HG02642 (cell line): ENCODE results near the gene CPNE1.
"Not testable (repeated sequence)": the region's sequence is repeated elsewhere in the genome, so short reads cannot be mapped to it uniquely, and the experiment has no call there.

ENCODE experiments used
- ATAC-seq: cut with Tn5 transposase; IDR thresholded peaks from one replicate; pipeline ENCODE4 v1.9.1; 2021; ENCODE audit warnings: mild to moderate bottlenecking; ENCODE audit not compliant: unreplicated experiment, poor library complexity

CPNE1 gene

DNA sequence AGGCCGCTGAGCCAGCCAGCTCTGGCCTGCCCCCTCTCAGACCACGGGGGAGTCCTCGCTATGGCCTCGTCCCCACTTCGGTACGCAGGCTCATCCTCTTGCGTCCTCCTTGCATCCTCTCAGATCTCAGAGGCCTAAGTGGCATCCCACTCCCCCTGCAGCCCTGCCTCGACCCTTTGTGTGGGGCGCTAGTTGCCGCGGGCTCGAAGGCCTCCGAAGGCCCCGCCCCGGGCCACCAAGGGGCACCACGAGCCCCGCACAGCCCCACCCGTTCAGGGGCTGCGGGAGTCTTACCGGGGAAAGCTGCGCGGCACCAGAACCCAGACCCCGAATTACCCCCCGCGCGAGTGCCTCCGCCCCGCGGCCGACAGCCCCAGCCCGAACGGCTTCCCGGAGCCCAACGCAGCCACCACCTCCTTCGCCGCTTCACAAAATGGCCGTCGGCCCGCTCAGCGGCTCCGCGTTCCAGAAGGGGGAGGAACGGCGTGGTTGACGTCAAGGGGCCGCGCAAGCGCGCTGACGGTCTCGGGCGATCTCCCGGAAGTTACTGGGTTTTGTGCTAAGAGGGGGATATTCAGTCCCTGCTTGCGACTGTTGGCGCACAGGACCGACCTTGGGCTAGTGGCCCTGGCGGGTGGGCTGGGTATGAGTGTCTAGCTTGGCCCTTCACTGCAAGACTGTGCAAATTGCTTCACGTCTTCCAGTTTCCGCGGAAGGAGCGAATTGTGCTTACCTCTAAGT is at the start of gene CPNE1, which contains the start of gene RBM12:
TSS of gene CPNE1 (minus strand) at position 435 of the 741 bp plus-strand sequence. CDS start 31,977 bp downstream, outside the sequence.
TSS of gene RBM12 (minus strand) at position 435 of the 741 bp plus-strand sequence. CDS start 9,578 bp downstream, outside the sequence.
- ATAC-seq, result peak; percentile 76

DNA sequence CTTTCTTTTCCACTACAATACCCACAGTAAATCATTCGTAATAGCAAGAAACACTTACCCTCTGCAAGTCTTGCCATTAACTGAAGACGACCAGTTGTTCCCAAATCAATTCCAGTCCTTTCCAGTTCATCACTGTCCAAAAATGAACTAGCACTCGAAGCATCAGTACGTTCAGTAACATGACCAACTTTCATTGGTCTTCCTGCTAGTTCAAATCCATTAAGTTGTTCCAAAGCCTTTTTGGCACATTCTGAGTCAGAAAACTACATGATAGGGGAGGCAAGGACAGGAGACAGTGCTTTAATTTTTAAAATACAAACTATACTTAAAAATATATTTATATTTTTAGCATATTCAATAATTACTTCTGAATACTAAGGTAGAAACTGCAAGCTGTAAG is 49.4 kb upstream of the CPNE1 start:
- ATAC-seq, result no peak

DNA sequence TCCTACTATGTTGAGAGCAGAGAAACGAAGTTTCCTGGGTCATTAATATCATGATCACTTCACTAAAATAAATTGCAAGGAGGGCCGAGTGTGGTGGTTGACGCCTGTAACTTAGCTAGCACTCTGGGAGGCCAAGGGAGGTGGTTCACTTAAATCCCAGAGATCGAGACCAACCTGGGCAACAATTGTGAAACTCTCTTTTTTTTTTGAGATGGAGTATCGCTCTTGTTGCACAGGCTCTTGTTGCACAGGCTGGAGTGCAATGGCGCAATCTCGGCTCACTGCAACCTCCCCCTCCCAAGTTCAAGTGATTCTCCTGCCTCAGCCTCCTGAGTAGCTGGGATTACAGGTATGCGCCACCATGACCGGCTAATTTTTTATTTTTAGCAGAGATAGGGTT is 48.4 kb upstream of the CPNE1 start:
- ATAC-seq, result not testable (repeated sequence)

DNA sequence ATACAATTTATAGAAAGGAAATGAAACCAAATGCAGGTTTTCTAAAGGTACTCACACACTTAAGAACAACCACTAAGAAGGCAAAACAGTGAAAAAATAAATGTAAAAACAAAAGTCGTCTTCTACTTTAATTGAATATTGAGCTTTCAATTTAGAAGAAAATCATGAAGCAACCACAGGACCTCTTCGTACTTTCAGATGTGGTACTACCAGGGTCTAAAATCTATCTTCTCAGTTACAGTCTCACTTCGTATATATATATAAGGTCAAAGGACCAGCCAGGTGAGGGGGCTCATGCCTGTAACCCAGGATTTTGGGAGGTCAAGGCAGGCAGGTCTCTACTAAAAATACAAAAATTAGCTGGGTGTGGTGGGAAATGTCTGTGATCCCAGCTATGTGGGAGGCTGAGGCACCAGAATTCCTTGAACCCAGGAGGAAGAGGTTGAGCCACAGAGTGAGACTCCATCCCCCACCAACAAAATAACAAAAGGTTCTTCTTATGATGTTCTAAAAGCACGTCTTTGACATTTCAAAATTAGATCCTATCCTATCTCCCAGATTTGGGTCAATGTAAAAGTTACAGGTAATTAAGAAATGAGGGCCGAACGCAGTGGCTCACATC is 47.0 kb upstream of the CPNE1 start:
- no peak for ATAC-seq

DNA sequence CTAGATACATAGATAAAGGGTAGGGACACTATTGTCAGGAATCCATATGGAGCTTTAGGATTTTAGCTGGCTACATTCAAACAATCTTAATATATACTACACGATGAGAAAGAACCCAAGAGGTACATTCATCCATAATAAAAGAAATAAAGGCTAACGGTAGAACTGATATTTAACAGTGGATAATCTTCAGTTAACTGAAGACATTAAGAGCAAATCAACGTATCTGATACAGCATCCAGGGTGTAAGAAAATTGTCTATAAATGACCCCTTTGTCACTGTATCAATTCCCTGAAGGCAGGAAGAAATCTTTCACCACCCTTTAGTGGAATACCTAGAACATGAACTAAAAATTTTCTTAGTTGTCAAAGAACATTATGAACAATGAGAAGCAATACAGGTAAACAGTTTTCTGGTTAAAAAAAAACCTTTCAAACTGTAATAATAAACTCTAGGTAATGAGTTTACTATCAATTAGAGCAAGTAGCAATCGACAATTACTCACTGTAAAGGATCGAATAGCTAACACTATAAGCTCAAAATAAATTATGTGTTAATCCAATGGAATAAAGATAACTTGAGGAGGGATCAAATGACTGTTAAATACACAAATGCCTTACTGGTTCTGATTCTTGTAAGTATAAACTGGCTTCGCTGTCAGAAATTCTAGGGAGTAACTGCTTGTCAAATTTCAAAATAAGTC is 46.3 kb upstream of the CPNE1 start:
- ATAC-seq, result no peak

DNA sequence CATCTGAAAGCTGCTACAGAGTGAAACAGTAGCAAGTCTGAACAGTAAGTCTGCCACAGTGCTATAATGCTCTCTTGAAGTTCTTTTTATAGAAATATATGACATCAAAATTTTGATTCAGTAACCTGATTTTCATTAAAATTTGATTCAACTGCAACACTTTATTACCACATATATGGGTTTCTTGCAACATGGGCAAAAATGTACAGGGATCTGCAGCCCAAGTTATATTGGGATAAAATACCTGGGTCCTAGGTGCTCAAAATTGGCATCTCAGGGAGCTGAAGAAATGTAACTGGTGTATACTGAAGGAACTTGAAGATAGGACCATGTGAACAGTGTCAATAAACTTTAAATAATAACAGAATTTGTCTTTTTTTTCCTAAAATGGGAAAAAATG is 45.3 kb upstream of the CPNE1 start:
- no peak for ATAC-seq

DNA sequence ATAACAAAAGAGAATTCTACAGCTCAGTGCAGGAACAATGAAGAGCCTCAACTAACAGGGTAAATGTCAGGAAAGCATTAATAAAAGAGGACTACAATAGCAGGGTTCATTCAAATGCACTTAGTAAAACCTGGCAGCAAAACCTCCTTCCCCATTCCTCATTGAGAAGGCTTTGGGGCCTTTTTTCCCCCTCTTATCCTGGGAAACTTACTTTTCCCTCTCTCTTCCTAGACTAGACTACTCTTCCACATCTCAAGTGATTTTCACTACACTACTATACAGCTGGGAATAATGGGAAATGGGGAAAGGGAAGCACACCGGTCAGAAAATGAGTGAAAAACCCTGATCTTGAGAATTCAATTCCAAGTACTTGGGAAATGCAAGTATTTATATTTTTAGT is 44.6 kb upstream of the CPNE1 start:
- no peak for ATAC-seq

DNA sequence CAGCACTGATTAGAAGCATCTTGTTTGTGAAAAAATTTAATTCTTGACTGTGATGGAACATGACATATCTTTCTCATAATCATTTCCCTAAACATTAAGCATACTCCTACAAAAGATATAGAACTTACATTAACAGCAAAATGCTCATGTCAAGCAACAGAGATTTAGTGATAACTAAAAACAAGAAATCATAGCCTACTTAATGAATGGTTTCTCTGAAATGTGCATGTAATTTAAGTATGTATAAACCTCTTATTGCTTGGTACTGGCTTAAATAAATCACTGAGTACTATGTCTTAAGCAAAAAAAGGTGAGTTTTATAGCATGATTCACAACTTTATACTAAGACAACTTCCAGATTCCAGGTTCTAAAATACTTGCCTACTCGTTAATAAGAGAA is 43.8 kb upstream of the CPNE1 start:
- ATAC-seq, result no peak

DNA sequence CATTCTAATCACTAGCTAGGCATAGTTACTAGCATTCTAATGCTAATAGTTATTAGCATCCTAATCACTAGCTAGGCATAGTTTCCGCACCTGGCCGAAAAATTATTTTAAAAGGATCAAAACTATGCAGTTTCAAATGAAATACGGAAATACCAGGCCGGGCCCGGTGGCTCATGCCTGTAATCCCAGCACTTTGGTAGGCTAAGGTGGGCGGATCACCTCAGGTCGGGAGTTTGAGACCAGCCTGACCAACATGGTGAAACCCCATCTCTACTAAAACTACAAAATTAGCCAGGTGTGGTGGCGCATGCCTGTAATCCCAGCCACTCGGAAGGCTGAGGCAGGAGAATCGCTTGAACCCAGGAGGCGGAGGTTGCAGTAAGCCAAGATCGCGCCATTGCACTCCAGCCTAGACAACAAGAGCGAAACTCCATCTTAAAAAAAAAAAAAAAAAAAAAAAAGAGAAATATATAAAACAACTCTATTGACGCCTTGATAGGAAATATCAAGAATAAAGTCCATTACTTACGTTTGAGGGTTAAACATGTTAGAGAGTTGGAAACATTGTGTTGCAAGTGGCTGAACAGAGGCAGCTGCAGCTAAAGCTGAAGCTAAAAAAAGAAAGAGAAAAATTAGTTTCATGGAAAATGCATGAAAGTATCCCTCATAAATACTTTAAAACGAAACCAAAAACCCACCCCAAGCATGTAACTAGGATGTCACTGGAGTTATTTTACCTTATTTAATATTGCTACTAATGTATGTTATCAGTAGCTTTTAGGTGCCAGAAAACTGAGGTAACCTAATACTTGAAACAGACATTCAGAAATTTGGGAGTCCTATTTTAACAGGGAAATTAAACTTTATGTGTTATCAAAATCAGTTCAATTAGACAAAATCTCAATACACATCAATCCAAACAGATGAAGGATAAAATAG is 42.2 kb upstream of the CPNE1 start:
- not testable (repeated sequence) for ATAC-seq

DNA sequence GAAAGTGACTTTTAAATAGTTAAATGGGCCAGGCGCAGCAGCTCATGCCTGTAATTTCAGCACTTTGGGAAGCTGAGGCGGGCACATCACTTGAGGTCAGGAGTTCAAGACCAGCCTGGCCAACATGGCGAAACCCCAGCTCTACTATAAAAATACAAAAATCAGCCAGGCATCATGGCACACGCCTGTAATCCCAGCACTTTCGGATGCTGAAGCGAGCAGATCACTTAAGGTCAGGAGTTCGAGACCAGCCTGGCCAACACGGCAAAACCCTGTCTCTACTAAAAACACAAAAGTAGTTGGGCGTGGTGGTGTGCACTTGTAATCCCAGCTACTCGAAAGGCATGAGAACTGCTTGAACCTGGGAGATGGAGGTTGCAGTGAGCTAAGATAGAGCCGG is 41.2 kb upstream of the CPNE1 start:
- not testable (repeated sequence) for ATAC-seq

DNA sequence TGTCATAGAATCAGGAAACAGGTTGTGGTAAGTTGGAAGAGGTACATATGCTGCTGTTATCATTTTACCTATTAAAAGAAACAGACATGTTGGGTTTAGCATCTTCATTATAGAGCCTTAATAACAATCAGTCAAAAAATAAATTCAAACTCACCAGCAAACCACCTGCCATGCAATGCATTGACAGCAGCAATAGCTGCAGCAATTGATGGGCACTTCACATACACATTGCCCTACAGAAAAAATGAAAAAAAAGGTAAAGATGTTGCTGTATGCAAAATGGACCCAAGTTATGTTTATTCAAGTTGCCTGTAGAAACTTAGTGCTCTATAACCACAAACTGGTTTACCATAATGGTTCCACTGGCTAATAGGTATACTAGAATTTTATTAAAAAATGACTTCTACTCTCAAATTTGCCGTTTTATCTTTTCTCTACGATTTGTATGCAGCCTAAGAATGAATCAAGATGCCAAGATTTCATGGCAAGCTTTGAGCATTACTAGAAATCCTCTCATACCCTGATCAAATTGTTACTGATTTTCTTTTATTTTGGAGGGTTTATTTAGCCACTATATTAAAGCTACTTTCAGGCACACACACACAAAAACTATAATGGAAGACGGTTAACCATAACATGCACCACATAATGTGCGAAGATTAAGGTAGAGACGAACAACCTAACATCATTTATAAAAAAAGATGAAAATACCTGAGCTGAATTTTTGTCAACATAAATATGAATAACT is 40.0 kb upstream of the CPNE1 start:
- no peak for ATAC-seq

DNA sequence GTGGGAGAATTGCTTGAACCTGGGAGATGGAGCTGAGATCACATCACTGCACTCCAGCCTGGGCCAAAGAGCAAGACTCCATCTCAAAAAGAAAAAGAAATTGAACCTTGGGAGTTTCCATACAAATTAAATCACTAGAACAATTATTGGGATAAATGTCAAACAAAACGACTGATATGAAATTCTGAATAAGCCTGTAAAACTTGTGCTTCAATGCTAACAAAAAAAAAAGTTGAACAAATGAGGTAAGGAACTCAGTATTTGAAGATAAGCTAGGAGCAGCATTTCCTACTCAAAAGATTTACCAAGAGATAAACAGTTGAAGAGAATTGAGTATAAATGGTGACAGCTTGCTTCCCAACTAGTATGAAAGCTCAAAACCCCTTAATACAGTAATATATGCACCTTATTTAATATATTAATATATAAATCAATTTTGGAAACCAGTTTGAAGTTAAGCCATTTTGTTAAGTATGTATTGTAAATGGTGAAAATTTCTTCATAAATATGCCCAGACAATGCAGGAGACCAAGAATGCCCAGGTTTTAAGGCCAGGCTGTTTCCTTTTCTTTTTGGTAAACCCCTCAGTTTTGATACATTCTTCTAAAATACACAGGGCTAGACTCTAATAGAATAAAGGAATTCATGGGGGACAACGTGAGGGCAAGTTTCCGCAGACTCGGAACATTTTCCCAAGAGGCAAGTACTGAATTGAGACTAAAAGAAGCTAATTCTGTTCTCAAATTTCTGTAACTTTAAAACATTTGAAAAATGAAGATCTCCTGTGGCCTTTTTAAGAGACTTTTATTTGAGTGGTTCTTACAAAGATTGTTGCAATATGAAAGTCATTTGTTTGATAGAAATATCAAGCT is 38.4 kb upstream of the CPNE1 start:
- no peak for ATAC-seq

DNA sequence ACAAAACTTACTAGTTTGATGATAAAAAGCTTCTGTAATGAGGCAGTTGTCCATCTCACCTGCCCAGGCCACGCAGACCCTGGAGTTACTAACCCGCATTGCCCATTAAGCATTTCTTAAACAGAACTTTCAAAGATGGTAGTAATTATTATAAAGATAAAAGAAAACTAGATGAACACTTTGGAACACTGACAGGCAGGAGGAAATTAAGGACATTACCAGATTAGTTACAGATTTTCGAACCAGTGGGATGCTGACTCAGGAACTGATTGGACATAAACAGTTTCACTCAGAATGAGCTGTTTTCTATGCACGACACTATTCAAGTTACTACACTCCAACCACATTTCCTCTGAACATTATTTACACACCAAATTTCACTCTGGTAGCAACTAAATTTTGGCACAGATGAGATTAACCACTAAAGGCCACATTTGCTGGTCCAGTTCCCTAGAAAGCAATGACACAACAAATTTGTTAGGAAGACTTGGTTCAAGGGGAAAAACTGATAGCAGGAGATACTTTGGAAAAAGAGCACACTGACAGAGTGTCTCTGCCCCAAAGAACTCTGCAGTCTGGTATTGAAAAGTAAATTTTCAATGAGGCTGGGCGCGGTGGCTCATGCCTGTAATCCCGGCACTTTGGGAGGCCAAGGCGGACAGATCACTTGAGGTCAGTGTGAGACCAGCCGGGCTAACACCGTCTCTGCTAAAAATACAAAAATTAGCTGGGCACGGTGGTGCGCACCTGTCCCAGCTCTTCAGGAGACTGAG is 37.5 kb upstream of the CPNE1 start:
- no peak for ATAC-seq

DNA sequence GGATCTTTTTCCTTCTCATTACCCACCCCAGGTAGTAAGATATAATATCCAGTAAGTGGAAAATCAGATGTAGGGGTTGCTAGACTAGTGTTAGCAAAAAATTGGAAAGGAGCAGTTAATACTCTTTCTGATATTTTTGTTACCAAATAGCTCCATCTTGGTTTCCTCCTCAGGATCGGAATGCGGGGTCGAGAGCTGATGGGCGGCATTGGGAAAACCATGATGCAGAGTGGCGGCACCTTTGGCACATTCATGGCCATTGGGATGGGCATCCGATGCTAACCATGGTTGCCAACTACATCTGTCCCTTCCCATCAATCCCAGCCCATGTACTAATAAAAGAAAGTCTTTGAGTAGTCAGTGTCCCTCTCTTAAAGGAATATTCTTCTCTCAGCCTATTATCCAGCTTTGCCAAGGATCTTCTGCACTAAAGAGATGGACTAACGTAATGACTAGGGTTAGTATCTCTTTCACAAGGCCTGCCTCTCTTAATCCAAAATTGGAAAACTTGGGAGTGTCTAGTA is 36.0 kb upstream of the CPNE1 start:
- no peak for ATAC-seq

DNA sequence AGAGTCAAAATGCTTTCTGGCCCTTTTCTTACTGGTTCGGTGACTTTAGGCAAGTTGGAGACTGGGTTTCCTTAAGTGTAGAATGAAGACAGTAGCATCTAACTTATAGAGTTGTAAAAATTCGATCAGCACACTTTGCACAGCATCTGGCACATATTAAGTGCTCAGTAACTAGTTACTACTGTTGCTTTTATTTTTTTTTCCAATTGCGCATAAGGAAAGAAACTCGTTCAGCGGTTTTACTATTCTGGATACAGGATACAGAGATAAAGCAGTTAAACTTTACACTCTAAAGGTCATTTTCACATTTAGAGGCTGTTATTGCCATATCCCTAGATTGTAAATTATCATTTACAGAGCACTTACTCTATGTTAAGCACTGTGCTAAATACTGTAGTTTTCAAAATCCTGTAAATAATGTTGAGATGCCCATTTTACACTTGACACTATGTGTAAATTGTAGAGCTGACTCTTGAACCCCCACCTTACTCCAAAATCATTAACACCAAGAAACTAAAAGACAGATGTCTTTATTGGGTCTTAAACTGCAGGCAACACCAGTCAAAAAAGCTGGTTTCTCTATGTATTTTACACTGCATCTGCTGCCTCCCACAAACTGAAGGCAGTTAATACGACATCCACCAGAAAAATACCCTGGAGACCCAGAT is 35.4 kb upstream of the CPNE1 start:
- ATAC-seq, result no peak

DNA sequence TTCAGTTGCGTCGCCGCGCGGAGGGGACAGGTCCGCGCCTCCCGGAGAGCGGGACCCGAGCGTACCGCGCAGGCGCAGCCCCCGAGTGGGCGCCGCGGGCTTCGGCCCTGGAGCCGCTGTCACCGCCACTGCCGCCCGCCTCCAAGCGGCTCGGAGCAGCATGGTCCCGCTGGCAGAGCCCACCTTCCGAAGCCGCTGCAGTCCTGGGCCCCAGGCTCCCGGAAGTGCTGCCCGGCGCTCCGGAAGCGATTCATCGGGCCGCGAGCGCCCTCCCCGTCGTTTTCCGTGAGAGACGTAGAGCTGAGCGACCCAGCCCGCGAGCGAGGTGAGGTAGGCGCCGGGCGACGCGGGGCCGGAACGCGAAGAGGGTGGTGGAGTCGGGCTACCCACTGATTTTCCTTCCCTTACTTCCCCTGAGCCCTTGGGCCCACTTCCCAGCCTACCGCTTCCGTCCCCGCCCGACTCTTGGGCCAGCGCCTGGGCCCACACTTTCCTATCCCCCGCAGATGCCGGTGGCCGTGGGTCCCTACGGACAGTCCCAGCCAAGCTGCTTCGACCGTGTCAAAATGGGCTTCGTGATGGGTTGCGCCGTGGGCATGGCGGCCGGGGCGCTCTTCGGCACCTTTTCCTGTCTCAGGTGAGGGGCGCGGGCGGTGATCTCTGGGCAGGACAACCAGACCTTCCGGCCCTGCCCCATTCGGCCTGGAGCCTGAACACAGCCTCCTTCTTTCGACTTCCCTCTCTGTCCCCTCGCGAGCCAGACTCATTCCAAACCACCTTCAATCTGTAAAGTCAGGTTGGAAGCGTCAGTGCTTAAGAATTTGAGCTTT is 34.6 kb upstream of the CPNE1 start, which contains the start of the genes NFS1 and ROMO1:
TSS of gene NFS1 (minus strand) at position 226 of the 830 bp plus-strand sequence. CDS start at position 162, 64 bp downstream.
TSS of gene ROMO1 (plus strand) at position 279 of the 830 bp plus-strand sequence. CDS start at position 507, 228 bp downstream.
- ATAC-seq, result peak; percentile 83
